Measurements from ENCODE around the gene UBR1.

DNA sequence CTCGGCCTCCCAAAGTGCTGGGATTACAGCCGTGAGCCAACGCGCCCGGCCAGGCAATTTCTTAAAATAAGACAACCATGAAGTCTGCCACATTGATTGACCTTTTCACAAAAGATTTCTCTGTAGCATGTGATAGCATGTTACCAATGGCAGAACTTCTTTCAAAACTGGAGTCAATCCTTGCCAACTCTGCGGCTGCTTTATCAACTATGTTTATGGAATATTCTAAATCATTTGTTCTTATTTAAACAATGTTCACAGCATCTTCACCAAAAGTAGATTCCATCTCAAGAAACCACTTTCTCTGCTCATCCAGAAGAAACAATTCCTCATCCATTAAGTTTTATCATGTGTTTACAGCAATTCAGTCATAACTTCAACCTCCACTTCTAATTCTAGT lies 9.4 kb downstream of the UBR1 start:
- TF ChIP-seq, protein P1, sequence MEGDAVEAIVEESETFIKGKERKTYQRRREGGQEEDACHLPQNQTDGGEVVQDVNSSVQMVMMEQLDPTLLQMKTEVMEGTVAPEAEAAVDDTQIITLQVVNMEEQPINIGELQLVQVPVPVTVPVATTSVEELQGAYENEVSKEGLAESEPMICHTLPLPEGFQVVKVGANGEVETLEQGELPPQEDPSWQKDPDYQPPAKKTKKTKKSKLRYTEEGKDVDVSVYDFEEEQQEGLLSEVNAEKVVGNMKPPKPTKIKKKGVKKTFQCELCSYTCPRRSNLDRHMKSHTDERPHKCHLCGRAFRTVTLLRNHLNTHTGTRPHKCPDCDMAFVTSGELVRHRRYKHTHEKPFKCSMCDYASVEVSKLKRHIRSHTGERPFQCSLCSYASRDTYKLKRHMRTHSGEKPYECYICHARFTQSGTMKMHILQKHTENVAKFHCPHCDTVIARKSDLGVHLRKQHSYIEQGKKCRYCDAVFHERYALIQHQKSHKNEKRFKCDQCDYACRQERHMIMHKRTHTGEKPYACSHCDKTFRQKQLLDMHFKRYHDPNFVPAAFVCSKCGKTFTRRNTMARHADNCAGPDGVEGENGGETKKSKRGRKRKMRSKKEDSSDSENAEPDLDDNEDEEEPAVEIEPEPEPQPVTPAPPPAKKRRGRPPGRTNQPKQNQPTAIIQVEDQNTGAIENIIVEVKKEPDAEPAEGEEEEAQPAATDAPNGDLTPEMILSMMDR (IDR thresholded peaks at IDR 0.05), result no peak
- TF ChIP-seq JUN (IDR thresholded peaks at IDR 0.05), result no peak
- no peak for TF ChIP-seq MYC (IDR thresholded peaks at IDR 0.05; ENCODE audit: borderline replicate concordance, low read length)
- TF ChIP-seq, protein P2, sequence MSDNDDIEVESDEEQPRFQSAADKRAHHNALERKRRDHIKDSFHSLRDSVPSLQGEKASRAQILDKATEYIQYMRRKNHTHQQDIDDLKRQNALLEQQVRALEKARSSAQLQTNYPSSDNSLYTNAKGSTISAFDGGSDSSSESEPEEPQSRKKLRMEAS (IDR thresholded peaks at IDR 0.05), result no peak
- no peak for TF ChIP-seq HOXA7 (CRISPR knock-in tag; IDR thresholded peaks at IDR 0.05)
- TF ChIP-seq, protein P3, sequence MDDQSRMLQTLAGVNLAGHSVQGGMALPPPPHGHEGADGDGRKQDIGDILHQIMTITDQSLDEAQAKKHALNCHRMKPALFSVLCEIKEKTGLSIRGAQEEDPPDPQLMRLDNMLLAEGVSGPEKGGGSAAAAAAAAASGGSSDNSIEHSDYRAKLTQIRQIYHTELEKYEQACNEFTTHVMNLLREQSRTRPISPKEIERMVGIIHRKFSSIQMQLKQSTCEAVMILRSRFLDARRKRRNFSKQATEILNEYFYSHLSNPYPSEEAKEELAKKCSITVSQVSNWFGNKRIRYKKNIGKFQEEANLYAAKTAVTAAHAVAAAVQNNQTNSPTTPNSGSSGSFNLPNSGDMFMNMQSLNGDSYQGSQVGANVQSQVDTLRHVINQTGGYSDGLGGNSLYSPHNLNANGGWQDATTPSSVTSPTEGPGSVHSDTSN (IDR thresholded peaks at IDR 0.05), result no peak
- no peak for TF ChIP-seq POLR2A (IDR thresholded peaks at IDR 0.05; ENCODE audit: low read length)
- TF ChIP-seq, protein P4, sequence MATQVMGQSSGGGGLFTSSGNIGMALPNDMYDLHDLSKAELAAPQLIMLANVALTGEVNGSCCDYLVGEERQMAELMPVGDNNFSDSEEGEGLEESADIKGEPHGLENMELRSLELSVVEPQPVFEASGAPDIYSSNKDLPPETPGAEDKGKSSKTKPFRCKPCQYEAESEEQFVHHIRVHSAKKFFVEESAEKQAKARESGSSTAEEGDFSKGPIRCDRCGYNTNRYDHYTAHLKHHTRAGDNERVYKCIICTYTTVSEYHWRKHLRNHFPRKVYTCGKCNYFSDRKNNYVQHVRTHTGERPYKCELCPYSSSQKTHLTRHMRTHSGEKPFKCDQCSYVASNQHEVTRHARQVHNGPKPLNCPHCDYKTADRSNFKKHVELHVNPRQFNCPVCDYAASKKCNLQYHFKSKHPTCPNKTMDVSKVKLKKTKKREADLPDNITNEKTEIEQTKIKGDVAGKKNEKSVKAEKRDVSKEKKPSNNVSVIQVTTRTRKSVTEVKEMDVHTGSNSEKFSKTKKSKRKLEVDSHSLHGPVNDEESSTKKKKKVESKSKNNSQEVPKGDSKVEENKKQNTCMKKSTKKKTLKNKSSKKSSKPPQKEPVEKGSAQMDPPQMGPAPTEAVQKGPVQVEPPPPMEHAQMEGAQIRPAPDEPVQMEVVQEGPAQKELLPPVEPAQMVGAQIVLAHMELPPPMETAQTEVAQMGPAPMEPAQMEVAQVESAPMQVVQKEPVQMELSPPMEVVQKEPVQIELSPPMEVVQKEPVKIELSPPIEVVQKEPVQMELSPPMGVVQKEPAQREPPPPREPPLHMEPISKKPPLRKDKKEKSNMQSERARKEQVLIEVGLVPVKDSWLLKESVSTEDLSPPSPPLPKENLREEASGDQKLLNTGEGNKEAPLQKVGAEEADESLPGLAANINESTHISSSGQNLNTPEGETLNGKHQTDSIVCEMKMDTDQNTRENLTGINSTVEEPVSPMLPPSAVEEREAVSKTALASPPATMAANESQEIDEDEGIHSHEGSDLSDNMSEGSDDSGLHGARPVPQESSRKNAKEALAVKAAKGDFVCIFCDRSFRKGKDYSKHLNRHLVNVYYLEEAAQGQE (IDR thresholded peaks at IDR 0.05), result no peak
- TF ChIP-seq RCOR1 (IDR thresholded peaks at IDR 0.05; ENCODE audit: low read depth, low read length), result no peak
- no peak for TF ChIP-seq HDAC2 (IDR thresholded peaks at IDR 0.05)
- TF ChIP-seq, protein P5, sequence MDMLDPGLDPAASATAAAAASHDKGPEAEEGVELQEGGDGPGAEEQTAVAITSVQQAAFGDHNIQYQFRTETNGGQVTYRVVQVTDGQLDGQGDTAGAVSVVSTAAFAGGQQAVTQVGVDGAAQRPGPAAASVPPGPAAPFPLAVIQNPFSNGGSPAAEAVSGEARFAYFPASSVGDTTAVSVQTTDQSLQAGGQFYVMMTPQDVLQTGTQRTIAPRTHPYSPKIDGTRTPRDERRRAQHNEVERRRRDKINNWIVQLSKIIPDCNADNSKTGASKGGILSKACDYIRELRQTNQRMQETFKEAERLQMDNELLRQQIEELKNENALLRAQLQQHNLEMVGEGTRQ (IDR thresholded peaks at IDR 0.05), result no peak
- TF ChIP-seq, protein P6, sequence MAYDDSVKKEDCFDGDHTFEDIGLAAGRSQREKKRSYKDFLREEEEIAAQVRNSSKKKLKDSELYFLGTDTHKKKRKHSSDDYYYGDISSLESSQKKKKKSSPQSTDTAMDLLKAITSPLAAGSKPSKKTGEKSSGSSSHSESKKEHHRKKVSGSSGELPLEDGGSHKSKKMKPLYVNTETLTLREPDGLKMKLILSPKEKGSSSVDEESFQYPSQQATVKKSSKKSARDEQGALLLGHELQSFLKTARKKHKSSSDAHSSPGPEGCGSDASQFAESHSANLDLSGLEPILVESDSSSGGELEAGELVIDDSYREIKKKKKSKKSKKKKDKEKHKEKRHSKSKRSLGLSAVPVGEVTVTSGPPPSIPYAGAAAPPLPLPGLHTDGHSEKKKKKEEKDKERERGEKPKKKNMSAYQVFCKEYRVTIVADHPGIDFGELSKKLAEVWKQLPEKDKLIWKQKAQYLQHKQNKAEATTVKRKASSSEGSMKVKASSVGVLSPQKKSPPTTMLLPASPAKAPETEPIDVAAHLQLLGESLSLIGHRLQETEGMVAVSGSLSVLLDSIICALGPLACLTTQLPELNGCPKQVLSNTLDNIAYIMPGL (CRISPR knock-in tag; IDR thresholded peaks at IDR 0.05; ENCODE audit: borderline replicate concordance), result no peak
